ENCODE results near the gene INPP5D.

The INPP5D gene

DNA sequence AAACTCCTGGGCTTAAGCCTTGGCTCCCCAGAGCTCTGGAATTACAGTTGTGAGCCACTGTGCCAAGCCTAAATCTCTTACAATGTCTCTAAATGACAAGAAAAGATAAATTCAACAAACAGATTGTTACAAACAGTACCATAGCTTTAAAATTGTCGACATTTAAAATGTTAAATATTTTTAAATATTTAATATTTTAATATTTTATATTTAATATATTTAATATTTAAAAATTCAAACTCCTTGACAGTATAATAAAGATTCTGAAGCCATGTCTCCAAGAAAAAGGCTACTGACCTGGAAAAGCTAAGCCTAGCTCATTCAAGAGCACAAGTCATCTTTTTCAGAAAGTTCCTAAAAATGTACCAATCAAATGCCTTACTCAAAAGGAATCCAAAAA lies 75.3 kb downstream of the INPP5D start:
- Mint-ChIP-seq H3K27me3 (no peaks in the 10 kb centered on the region), H3K36me3 (ENCODE audit: insufficient read depth) (peaks cover 93% of the 10 kb centered on the region)
- ATAC-seq (replicated peaks): no peak

DNA sequence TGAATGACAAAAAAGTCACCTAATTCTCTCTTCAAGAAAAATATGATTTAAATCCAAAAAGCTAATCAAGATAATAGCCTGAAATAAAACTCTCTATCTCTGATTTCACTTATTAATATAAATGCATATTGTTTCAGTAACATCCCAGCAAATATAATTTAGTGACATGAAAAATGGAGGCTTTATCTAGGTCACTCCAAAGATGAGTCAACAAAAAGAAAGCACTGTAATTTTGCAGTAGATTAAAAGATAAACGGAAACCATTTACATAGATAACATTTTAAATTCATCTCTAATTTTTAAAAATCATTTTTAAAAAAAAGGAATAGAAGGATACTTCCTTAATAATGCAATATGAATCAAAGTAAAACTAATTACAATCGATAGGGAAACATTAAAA lies 76.9 kb downstream of the INPP5D start:
- Mint-ChIP-seq H3K27ac (no peak overlapping the region), H3K4me1 (ENCODE audit: low read depth in 2 of 2) (peaks cover 33 to 48% of the 10 kb centered on the region in 2 donors), H3K4me3 (no peak overlapping the region), H3K36me3 (ENCODE audit: insufficient read depth) (peaks cover 93% of the 10 kb centered on the region), H3K27me3 (no peaks in the 10 kb centered on the region), H3K9me3 (no peaks in the 10 kb centered on the region)
- ATAC-seq (replicated peaks) (no peak), DNase-seq (no peak)

More for the DNA sequence above, 75.3 kb downstream of the INPP5D start:
- H3K9me3 Mint-ChIP-seq: no peaks in the 10 kb centered on the region
- no peak overlapping the region for H3K4me3 Mint-ChIP-seq
- DNase-seq: no peak
- H3K27ac Mint-ChIP-seq: no peak overlapping the region
- peaks cover 24 to 36% of the 10 kb centered on the region in 2 donors for H3K4me1 Mint-ChIP-seq (ENCODE audit: low read depth in 2 of 2)

- Mint-ChIP-seq H3K36me3 (ENCODE audit: insufficient read depth) (peaks cover 90% of the 10 kb centered on the region), H3K4me1 (ENCODE audit: low read depth in 2 of 2) (peaks cover 47 to 53% of the 10 kb centered on the region in 2 donors), H3K27ac (peak overlapping the region; percentile 41 to 66), H3K4me3 (no peak overlapping the region), H3K27me3 (no peaks in the 10 kb centered on the region), H3K9me3 (no peaks in the 10 kb centered on the region)
- no peak for DNase-seq
- ATAC-seq (replicated peaks): no peak
Measured at GRCh38 chr2:233140077-233140585, 80.0 kb downstream of the INPP5D start.

- Mint-ChIP-seq H3K27me3 (no peaks in the 10 kb centered on the region), H3K9me3 (no peaks in the 10 kb centered on the region), H3K36me3 (ENCODE audit: insufficient read depth) (peaks cover 92% of the 10 kb centered on the region), H3K27ac (peak overlapping the region; percentile 84 to 85), H3K4me1 (ENCODE audit: low read depth in 2 of 2) (peaks cover 49 to 56% of the 10 kb centered on the region in 2 donors), H3K4me3 (peak overlapping the region; percentile 62 to 70)
- DNase-seq (no peak), ATAC-seq (replicated peaks) (no peak)
Measured at GRCh38 chr2:233140978-233141377, 80.8 kb downstream of the INPP5D start.

DNA sequence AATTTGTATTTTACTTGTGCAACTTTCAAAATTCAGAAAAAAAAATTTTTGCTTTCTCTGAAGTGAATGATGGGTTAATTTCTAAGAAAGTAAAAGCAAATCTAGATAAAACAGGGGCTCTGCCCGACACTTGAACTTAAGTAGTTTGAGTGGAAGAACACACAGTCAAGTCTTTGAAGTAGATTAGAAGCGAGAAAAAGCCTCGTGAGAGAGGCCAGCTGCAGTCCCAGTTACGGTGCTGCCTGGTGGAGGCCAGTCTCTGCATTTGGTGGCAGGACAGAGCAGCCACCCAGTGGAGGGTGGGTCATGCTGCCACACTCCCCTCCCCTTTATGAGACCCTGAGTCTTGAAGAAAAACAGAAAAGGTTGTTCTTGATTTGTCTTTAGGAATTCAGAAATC lies 81.8 kb downstream of the INPP5D start:
- peak overlapping the region; percentile 62 to 70 for H3K4me3 Mint-ChIP-seq
- H3K4me1 Mint-ChIP-seq (ENCODE audit: low read depth in 2 of 2): peaks cover 46 to 53% of the 10 kb centered on the region in 2 donors
- no peaks in the 10 kb centered on the region for H3K27me3 Mint-ChIP-seq
- no peaks in the 10 kb centered on the region for H3K9me3 Mint-ChIP-seq
- ATAC-seq (replicated peaks) (peak; percentile 28), DNase-seq (no peak)
- peak overlapping the region; percentile 84 to 85 for H3K27ac Mint-ChIP-seq
- H3K36me3 Mint-ChIP-seq (ENCODE audit: insufficient read depth): peaks cover 92% of the 10 kb centered on the region

DNA sequence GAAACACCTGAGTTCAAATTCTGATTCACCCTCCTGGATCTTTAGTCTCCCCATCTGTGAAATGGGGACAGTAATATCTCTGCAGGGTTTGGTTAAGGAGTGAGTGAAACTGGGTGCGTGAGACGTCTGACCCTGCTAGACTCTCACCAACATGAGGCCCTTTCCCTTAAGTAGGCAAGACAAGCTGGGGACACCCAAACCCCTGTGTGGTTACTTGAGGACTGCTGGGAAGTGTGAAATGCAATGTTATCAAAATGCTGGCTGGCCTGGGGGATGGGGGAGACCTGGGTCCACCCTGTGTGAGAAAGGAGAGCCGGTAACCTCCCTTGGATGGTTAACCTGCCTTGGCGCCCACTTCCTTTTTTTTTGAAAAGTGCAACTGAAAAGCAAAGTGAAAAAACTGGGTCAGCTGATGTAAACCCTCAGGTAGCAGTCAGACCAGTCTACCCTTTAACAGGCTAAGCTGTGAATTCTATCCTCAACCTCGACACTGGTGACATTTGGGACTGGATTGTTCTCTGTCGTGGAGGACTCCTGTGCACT lies 82.3 kb downstream of the INPP5D start:
- ATAC-seq (replicated peaks) (peak; percentile 88), DNase-seq (peak; percentile 31 to 51 (median 50))
- H3K9me3 Mint-ChIP-seq: no peaks in the 10 kb centered on the region
- peak overlapping the region; percentile 84 to 85 for H3K27ac Mint-ChIP-seq
- H3K36me3 Mint-ChIP-seq (ENCODE audit: insufficient read depth): peaks cover 92% of the 10 kb centered on the region
- no peaks in the 10 kb centered on the region for H3K27me3 Mint-ChIP-seq
- peak overlapping the region; percentile 62 to 70 for H3K4me3 Mint-ChIP-seq
- peaks cover 46 to 53% of the 10 kb centered on the region in 2 donors for H3K4me1 Mint-ChIP-seq (ENCODE audit: low read depth in 2 of 2)

DNA sequence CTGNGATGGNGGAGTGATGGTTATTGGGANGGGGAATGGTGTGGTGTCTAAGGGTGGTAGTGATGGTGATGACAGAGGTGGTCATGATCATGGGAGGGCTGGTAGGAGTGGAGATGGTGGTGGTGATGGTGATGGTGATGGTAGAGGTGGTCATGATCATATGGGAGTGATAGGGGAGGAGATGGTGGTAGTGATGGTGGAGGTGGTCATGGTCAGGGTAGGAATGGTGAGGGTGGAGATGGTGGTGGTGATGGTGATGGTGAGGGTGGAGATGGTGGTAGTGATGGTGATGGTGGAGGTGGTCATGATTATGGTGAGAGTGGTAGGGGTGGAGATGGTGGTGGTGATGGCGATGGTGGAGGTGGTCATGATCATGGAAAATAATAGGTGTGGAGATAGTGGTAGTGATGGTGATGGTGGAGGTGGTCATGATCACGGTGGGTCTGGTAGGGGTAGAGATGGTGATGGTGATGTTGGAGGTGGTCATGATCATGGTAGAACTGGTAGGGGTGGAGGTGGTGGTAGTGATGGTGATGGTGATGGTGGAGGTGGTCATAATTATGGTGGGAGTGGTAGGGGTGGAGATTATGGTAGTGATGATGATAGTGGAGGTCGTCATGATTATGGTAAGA lies 83.7 kb downstream of the INPP5D start:
- ATAC-seq (replicated peaks) (no peak), DNase-seq (no peak)
- Mint-ChIP-seq H3K27ac (peak overlapping the region; percentile 84 to 85), H3K4me1 (ENCODE audit: low read depth in 2 of 2) (peaks cover 47 to 56% of the 10 kb centered on the region in 2 donors), H3K27me3 (no peaks in the 10 kb centered on the region), H3K4me3 (peak overlapping the region in 1 of 2 donors; percentile 35), H3K36me3 (ENCODE audit: insufficient read depth) (peaks cover 96% of the 10 kb centered on the region), H3K9me3 (no peaks in the 10 kb centered on the region)

DNA sequence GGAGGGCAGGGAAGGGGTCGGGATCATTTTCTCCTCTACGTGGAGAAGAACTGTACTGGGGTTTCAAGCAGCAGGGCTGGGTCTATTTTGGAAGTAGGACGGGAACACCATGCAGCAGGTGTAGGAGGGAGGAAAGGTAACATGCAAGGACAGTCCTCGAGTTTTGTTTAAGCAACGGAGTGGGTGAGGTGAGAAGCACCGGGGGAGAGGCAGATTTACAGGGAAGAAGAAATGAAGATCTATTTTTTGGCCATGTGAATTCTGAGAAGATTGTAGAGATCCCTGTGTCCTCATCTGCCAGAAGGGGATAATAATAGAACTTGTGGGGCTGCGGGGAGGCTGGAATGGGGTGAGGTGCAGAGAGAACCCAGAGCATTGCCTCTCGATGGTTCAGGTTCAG lies 85.6 kb downstream of the INPP5D start:
- Mint-ChIP-seq H3K4me3 (no peak overlapping the region), H3K36me3 (ENCODE audit: insufficient read depth) (peaks cover 96% of the 10 kb centered on the region), H3K27ac (peak overlapping the region; percentile 72 to 85), H3K4me1 (ENCODE audit: low read depth in 2 of 2) (peaks cover 49 to 51% of the 10 kb centered on the region in 2 donors), H3K27me3 (no peaks in the 10 kb centered on the region), H3K9me3 (no peaks in the 10 kb centered on the region)
- ATAC-seq (replicated peaks) (no peak), DNase-seq (no peak)

DNA sequence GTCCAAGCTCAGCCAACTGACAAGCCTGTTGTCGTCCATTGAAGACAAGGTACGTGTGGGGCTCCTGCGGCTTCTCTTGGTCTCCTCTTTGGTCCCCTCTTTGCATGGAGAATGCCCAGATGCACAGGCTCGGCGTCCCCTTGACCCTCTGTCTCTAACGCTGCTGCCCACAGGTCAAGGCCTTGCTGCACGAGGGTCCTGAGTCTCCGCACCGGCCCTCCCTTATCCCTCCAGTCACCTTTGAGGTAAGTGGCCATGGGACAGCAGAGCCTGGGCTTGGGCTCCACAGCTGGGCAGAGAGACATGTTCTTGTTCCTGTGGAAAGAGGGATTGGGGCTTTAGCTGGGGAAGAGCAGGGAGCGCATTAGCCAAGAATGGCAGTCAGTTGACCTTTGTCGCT lies 86.1 kb downstream of the INPP5D start:
- peak overlapping the region in 1 of 2 donors; percentile 85 for H3K27ac Mint-ChIP-seq
- H3K4me1 Mint-ChIP-seq (ENCODE audit: low read depth in 2 of 2): peaks cover 45 to 46% of the 10 kb centered on the region in 2 donors
- DNase-seq (no peak), ATAC-seq (replicated peaks) (no peak)
- peaks cover 96% of the 10 kb centered on the region for H3K36me3 Mint-ChIP-seq (ENCODE audit: insufficient read depth)
- H3K4me3 Mint-ChIP-seq: no peak overlapping the region
- H3K9me3 Mint-ChIP-seq: no peaks in the 10 kb centered on the region
- H3K27me3 Mint-ChIP-seq: no peaks in the 10 kb centered on the region

- ATAC-seq (replicated peaks) (no peak), DNase-seq (no peak)
- no peaks in the 10 kb centered on the region for H3K9me3 Mint-ChIP-seq
- no peak overlapping the region for H3K27ac Mint-ChIP-seq
- no peaks in the 10 kb centered on the region for H3K27me3 Mint-ChIP-seq
- H3K4me3 Mint-ChIP-seq: no peak overlapping the region
- peaks cover 36 to 37% of the 10 kb centered on the region in 2 donors for H3K4me1 Mint-ChIP-seq (ENCODE audit: low read depth in 2 of 2)
- peaks cover 96% of the 10 kb centered on the region for H3K36me3 Mint-ChIP-seq (ENCODE audit: insufficient read depth)
Measured at GRCh38 chr2:233147136-233147828, 87.1 kb downstream of the INPP5D start.

- DNase-seq (no peak), ATAC-seq (replicated peaks) (no peak)
- peak overlapping the region in 1 of 2 donors; percentile 10 for H3K27ac Mint-ChIP-seq
- peaks cover 36 to 37% of the 10 kb centered on the region in 2 donors for H3K4me1 Mint-ChIP-seq (ENCODE audit: low read depth in 2 of 2)
- H3K9me3 Mint-ChIP-seq: no peaks in the 10 kb centered on the region
- no peak overlapping the region for H3K4me3 Mint-ChIP-seq
- H3K27me3 Mint-ChIP-seq: no peaks in the 10 kb centered on the region
- peaks cover 96% of the 10 kb centered on the region for H3K36me3 Mint-ChIP-seq (ENCODE audit: insufficient read depth)
Measured at GRCh38 chr2:233147829-233148167, 87.7 kb downstream of the INPP5D start.

- H3K27me3 Mint-ChIP-seq: no peaks in the 10 kb centered on the region
- H3K36me3 Mint-ChIP-seq (ENCODE audit: insufficient read depth): peaks cover 97% of the 10 kb centered on the region
- ATAC-seq (replicated peaks) (no peak), DNase-seq (no peak)
- H3K27ac Mint-ChIP-seq: peak overlapping the region in 1 of 2 donors; percentile 10
- no peaks in the 10 kb centered on the region for H3K9me3 Mint-ChIP-seq
- H3K4me1 Mint-ChIP-seq (ENCODE audit: low read depth in 2 of 2): peaks cover 36 to 38% of the 10 kb centered on the region in 2 donors
- no peak overlapping the region for H3K4me3 Mint-ChIP-seq
Measured at GRCh38 chr2:233148354-233148753, 88.2 kb downstream of the INPP5D start.

GRCh38 chr2:233152541-233152940 lies 92.4 kb downstream of the INPP5D start:
- DNase-seq (no peak), ATAC-seq (replicated peaks) (no peak)
- Mint-ChIP-seq H3K4me3 (no peak overlapping the region), H3K36me3 (ENCODE audit: insufficient read depth) (peaks cover 96% of the 10 kb centered on the region), H3K9me3 (no peaks in the 10 kb centered on the region), H3K4me1 (ENCODE audit: low read depth in 2 of 2) (peaks cover 27 to 39% of the 10 kb centered on the region in 2 donors), H3K27ac (peak overlapping the region; percentile 78 to 82), H3K27me3 (no peaks in the 10 kb centered on the region)
